HG02870 (cell line): ENCODE measurements around the gene RAB3D.
"Not testable (repeated sequence)": the region's sequence is repeated elsewhere in the genome, so short reads cannot be mapped to it uniquely, and the experiment has no call there.

Experiments used
- ATAC-seq: cut with Tn5 transposase; IDR thresholded peaks from one replicate; pipeline ENCODE4 v1.9.1; 2021; ENCODE audit warnings: mild to moderate bottlenecking, moderate library complexity; ENCODE audit not compliant: unreplicated experiment

The RAB3D gene

GRCh38 chr19:11339254-11340098 is at the start of gene RAB3D:
TSS of gene RAB3D (minus strand) at chr19:11339657. CDS start at chr19:11337399, 2,258 bp downstream.
- no peak for ATAC-seq

DNA sequence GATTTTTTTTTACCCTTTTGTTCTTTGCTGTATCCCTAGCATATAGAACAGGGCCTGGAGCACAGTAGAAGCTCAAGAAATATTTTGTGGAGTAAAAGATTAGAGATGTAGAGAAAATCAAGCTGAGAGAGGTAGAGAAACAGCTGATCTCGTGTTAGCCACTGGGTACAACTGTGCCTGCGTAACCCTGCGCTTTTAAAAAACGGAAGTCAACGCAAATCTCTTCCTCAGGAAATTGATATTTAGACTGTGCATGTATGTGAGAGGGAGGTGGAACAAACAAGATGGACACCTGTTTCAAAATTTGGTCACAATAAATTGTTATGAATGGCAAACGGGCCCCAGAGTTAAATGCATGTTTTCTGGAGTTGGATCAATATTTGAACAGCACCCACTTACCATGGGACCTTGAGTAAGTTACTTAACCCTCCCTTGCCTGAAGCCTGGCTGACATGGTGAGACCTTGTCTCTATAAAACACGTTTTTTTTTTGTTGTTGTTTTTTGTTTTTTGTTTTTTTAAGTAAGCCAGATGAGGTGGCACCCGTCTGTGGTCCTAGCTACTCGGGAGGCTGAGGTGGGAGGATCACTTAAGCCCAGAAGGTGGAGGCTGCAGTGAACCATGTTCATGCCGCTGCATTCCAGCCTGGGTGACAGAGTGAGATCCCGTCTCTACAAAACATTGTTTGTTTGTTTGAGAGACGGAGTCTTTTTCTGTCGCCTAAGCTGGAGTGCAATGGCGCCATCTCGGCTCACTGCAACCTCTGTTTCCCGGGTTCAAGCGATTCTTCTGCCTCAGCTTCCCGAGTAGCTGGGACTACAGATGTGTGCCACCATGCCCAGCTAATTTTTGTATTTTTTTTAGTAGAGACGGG is 47.9 kb upstream of the RAB3D start:
- ATAC-seq: no peak

DNA sequence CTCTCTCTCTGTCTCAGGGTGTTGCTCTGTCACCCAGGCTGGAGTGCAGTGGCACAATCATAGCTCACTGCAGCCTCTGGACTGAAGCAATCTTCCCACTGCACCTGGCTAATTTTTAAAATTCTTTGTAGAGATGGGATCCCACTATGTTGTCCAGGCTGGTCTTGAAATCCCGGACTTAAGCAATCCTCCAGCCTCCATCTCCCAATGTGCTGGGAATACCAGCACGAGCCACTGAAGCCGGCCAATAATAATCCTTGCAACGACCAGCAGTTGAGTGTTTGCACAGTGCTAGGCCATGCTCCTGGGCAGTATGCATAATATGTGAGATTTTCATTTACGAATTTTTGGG is 45.3 kb upstream of the RAB3D start:
- no peak for ATAC-seq

DNA sequence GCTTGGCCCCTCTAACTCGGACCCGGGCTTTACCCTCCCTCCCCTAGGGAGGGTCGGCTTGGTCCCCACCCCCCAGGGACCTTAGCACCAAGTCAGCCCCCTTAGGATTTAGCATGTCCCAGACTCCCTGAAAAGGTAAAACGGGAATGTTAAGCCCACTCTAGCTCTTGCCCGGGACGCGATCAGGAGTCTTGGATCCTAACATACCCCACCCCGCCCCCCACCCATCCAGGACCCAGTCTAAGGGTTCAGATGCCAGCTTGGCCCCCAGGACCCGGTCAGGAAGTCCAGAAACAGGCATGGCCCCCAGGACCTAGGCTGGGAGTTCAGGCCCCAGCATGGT is 44.2 kb upstream of the RAB3D start:
- ATAC-seq: no peak

- ATAC-seq: no peak
Measured at GRCh38 chr19:11382898-11383705, 43.6 kb upstream of the RAB3D start.

DNA sequence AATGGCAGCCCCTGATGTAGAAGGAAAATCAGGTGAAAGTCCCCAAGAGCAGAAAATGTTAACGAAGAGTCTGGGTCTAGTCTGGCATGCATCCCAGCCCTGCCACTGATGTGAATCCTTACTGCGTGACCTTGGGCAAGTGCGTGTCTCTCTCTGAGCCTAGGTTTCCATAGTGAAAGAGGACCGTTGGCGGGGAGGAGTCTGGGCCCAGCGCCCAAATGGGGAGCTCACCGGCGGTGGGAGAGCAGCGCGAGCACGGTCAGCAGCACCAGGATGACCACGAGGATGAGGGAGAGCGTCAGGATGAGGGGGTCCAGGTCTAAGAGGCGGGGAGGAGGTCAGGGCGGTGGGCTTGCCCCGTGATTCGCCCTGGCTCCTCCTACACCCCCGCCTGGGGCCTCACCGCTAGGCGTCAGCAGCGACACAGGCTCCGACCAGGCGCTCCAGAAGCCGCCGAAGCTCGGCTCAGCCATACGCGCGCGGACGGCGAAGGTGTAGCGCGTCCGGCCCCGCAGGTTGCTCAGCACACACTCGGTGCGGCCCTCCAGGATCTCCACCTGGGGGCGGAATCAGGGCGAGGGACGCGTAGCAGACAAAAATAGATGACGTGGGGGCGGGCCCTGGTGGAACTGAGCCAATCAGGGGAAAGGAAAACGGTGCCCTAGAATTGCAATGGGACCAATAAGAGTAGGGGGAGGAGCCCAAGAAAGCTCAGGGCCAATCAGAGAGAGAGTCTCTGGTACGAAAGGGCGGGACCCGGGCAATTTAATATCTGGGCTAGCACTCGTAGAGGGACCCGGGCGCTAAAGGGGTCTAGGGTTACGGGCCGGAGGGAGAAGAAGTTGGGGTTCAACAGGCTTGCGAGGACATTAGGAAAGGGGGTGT is 41.4 kb upstream of the RAB3D start:
- ATAC-seq: peak; percentile 81

DNA sequence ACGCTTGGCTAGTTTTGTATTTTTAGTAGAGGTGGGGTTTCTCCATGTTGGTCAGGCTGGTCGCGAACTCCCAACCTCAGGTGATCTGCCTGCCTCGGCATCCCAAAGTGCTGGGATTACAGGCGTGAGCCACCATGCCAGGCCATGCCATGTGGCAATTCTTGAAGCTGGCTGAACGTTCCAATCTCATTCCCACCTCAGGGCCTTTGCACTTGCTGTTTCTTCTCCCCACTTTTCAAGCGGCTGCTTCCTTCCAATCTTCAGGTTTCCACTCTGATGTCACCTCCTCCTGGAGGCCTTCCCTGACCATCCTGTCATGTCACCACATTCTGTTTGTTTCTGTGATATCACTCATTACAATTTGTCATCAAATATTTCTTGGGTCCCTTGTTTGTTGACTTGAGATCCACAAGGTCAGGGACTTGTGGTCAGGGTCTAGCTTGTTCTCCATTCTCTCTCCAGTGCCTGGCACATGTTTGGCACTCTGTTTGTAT is 40.4 kb upstream of the RAB3D start:
- ATAC-seq: no peak

DNA sequence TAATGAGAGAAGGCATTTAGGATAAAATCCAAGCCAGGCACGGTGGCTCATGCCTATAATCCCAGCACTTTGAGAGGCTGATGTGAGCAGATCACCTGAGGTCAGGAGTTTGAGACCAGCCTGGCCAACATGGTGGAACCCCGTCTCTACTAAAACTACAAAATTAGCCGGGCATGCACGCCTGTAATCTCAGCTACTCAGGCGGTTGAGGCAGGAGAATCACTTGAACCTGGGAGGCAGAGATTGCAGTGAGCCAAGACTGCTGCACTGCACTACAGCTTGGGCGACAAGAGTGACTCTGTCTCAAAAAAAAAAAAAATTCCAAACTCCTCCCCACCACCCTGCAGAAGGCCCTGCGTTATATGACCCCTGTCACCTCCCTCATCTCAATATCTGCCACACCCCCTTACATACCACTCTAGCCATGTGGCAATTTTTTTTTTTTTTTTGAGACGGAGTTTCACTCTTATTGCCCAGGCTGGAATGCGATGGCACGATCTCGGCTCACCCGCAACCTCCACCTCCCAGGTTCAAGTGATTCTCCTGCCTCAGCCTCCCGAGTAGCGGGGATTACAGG is 39.9 kb upstream of the RAB3D start:
- ATAC-seq: not testable (repeated sequence)

GRCh38 chr19:11378319-11379189 is 39.1 kb upstream of the RAB3D start:
- ATAC-seq: no peak

DNA sequence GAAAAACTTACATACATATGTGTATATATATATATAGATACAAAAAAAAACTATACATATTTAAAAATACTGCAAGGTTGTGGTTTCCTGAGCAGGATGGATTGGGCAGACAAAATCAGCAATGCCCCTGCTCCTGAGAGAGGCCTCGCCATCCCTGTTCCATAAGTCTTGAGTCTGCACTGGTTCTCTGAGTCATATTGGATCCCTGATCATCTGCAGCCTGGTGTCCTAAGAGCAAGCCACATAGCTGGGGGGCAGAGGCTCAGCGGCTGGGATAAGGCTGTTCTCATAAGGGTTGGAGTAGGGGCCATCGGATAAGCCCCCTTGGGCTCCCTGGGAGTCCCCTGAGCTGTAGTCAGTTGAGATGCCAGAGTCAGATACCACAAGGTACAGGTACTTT is 38.3 kb upstream of the RAB3D start:
- ATAC-seq: no peak

- ATAC-seq: no peak
Measured at GRCh38 chr19:11377237-11377636, 37.8 kb upstream of the RAB3D start.

DNA sequence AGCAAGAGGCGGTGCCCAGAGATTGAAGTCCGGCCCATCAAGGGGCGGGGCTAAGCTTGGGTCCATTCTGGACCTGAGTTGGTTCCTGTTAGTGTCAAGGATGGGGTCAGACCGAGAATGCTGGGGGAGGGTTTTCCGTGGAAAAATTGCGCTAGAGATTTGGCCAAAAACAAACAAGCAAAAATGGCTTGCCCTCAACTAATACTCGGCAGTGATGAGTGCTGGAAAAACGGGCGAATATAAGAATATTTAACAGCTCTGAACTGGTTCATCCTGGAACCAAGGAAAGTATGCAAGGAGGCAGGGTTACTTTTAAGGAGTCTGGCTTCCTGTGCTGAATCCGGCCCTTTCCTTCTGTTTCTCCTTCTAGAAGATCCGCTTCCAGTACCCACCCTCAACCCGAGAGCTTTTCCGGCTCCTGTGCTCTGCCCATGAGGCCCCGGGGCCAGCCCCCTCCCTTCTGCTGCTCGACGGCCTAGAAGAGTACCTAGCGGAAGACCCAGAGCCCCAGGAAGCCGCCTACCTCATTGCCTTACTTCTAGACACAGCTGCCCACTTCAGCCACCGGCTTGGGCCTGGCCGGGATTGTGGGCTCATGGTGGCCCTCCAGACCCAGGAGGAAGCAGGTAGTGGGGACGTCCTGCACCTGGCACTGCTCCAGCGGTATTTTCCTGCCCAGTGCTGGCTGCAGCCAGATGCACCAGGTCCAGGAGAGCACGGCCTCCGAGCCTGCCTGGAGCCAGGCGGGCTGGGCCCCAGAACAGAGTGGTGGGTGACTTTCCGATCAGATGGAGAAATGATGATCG is 35.9 kb upstream of the RAB3D start:
- no peak for ATAC-seq

GRCh38 chr19:11374433-11375142 is 35.1 kb upstream of the RAB3D start, which contains the start of gene SWSAP1:
TSS of gene SWSAP1 (plus strand) at chr19:11374666. CDS start at chr19:11374681, 15 bp downstream.
- ATAC-seq: peak; percentile 88

DNA sequence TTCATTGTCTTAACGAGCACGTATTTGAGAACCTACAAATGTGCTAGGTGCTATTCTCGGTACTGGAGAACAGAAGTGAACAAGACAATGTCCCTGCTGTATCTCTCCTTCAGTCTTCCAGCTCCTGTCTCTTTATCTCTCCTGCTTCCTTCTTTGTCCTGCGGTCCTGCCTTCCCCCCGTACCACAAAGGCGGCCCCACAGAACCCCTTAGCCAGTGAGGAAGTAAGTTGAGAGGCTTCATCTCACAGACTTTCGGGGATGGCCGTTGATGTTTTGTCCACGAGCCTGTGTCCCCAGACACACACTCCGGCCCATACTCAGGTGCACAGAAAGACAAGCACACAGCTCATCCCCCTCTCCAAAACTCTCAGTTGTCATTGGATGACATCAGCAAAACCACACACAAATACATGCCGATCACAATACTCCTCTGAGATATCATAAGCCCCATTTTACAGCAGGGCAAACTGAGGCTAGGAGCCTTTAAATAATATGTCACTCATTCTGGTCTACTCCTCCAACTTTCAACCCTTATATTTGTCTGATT is 34.5 kb upstream of the RAB3D start:
- ATAC-seq: no peak

DNA sequence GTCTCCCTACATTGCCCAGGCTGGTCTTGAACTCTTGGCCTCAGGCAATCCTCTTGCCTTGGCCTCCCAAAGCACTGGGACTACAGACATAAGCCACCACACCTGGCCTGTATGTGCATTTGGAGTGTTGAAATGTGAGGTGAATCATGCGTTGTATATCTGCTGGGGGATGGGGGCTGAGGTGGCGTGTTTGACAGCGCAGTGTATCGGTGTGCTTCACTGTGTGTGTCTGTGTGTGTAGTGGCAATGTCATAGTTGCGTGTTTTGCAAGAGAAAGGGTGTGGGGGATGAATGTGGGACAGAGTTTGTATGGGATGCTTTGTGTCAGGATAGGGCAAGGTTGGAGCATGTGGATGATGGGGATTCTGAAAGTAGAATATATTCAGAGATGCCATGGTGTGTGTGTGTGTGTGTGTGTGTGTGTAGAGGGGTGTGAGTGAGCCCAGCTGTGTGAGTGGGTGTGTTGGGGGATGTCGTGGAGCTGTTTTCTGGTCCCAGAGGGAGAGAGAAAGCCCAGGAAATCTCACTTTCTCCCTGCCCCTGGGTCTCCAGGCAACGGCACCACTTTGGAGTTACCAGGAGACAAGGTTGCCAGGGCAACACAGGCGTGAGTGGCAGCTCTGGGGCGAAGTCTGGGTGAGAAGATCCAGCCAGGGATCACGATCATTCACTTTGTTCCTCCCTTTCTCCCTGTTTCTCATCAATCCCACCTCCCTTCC is 33.9 kb upstream of the RAB3D start:
- no peak for ATAC-seq

DNA sequence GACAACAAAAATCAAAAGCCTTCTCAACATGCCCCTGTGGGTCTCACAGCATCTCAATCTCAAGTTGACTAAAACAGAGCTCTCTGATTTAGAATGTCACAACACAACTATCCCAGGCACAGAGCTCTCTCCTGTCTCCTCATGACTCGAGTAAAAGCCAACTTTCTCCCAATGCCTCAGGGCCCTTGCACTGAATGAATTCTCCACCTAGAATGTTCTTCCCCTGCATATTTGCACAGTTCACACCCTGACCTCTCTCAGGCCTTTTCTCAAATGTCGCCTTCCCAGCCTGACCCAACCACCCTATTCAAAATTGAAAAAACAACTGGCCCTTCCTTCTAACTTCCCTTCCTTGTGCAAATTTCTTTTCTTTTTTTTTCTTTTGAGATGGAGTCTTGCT is 31.3 kb upstream of the RAB3D start:
- ATAC-seq: no peak
